GM12865 (cell line): ENCODE results near the gene MYBPC2.
"Not testable (repeated sequence)": the region's sequence is repeated elsewhere in the genome, so short reads cannot be mapped to it uniquely, and the experiment has no call there.

Experiments
- DNase-seq: peaks from one replicate; pipeline ENCODE4 v3.0.0; 2010; ENCODE audit warnings: low read depth
- H3K4me3 ChIP-seq: 2 replicates; pipeline ENCODE4 v1.5.1; 2011; ENCODE audit warnings: mild to moderate bottlenecking, low read depth, low read length, control low read depth
- TF ChIP-seq, protein P1 (sequence below): IDR thresholded peaks from 2 replicates; pipeline ENCODE4 v1.5.1; 2011; ENCODE audit warnings: low read length, control low read depth, low read depth, inconsistent platforms; ENCODE audit not compliant: insufficient read depth; ENCODE audit errors: missing control alignments

Gene MYBPC2

DNA sequence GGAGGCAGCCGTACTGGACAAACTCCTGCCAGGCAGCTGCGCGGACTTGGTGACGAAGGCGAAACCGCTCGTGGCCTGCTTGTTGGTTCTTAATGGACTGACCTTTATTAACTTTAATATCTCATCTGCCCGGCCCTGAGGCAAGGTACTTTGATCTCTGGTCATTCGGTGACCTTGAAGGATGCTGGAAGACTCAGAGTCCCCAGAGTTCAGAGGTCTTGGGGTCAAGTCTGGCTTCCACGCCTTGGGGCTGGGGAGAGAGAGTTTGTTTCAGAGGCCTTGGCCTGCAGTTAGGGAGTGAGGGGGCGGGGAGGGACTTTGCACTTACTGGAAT, 34.0 kb downstream of the MYBPC2 start:
- no peak for DNase-seq
- TF ChIP-seq, protein P1, sequence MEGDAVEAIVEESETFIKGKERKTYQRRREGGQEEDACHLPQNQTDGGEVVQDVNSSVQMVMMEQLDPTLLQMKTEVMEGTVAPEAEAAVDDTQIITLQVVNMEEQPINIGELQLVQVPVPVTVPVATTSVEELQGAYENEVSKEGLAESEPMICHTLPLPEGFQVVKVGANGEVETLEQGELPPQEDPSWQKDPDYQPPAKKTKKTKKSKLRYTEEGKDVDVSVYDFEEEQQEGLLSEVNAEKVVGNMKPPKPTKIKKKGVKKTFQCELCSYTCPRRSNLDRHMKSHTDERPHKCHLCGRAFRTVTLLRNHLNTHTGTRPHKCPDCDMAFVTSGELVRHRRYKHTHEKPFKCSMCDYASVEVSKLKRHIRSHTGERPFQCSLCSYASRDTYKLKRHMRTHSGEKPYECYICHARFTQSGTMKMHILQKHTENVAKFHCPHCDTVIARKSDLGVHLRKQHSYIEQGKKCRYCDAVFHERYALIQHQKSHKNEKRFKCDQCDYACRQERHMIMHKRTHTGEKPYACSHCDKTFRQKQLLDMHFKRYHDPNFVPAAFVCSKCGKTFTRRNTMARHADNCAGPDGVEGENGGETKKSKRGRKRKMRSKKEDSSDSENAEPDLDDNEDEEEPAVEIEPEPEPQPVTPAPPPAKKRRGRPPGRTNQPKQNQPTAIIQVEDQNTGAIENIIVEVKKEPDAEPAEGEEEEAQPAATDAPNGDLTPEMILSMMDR = no peak
- H3K4me3 ChIP-seq = no peak overlapping the region

DNA sequence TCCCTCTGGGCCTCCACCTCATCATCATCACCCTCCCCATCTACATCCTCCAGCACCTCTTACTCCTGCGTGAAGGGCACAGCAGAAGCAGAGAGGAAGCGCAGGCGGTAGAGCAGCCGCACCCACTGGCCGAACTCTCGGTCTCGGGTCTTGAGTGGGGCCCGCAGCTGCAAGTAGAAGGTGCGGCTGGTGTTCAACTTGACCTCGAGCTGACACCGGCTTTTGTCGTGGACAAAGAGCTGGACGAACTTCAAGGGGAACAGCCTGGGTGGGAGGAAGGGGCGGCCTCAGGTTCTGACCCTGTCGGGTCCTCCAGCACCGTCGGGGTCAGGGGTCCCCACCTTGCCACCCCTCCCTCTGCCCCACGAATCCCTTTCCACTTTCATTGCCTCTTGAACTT, 34.9 kb downstream of the MYBPC2 start:
- no peak for DNase-seq
- TF ChIP-seq, protein P1 = no peak
- no peak overlapping the region for H3K4me3 ChIP-seq

DNA sequence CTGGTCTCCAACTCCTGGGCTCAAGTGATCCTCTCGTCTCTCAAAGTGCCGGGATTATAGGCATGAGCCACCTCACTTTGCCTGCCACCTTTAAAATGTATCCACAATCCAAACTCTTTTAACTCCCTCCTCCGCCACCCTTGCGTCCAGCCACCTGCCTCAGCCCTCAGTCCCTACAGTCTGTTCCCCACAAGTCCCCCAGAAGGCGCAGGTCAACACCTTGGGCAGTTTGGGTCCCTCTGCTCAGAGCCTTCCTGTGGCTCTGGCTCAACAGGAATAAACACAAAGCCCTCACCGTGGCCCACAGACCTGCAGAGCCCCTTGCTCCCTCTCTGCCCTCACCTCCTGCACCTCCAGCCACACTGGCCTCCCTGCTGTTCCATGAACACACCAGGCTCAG, 36.1 kb downstream of the MYBPC2 start:
- no peak overlapping the region for H3K4me3 ChIP-seq
- no peak for DNase-seq
- TF ChIP-seq, protein P1 = no peak

DNA sequence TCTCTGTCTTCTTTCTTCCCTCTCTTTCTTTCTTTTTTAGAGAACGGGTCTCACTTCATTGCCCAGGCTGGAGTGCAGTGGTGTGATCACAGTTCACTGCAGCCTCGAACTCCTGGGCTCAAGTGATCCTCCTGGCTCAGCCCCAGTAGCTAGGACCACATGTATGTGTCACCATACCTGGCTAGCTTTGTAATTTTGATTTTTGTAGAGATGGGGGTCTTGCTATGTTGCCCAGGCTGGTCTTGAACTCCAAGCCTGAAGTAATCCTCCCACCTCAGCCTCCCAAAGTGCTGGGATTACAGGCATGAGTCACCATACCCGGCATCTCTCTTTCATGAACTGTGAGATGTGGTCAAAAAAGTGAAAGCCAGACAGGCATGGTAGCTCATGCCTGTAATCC, 40.6 kb downstream of the MYBPC2 start:
- not testable (repeated sequence) for H3K4me3 ChIP-seq, DNase-seq

DNA sequence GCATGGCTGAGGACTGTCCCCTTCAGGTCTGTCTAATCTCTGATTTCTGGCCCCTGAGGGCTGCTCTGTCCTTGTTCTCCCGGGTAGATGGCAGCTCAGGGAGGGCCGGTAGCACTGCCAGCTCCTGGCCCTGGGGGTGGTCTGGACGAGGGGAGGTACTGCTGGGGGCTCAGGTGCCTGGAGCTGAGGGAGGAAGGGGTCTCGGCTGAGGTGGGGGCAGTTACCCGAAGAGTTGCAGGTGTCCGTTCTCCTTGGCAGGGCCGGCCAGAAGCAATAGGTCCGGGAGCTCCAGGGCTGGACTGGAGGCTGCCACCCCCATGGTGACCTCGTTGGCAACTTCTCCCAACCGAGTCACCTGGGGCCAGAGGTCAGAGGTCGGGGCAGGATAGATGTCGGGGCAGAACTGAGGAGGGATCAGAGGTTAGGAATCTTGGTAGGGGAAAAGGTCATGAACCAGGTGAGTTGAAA, 42.4 kb downstream of the MYBPC2 start:
- TF ChIP-seq, protein P1 = no peak
- no peak overlapping the region for H3K4me3 ChIP-seq
- DNase-seq = no peak

DNA sequence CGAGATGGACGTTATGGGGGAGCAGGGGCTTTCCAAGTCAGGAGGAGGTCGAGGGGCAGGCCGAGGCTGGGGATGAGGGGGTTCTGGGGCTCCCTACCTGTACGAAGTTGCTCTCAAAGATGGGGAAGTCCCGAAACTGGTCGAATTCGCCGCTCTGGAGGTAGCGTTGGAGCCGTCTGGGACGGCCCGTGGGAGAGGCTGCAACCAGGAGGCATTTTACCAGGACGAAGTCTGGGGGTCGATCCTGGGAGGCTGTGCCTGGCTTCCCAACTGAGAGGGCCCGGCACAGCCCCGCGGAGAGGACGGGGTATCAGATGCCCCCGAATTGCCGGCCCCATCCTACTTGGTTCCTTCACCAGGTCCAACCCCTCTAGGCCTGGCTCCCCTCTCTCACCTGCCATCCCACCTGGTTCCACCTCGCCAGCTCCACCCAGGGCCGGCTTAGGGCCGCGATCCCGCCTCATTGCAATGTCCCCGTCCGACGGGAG, 43.1 kb downstream of the MYBPC2 start:
- no peak for DNase-seq
- H3K4me3 ChIP-seq = no peak overlapping the region
- TF ChIP-seq, protein P1 = no peak

DNA sequence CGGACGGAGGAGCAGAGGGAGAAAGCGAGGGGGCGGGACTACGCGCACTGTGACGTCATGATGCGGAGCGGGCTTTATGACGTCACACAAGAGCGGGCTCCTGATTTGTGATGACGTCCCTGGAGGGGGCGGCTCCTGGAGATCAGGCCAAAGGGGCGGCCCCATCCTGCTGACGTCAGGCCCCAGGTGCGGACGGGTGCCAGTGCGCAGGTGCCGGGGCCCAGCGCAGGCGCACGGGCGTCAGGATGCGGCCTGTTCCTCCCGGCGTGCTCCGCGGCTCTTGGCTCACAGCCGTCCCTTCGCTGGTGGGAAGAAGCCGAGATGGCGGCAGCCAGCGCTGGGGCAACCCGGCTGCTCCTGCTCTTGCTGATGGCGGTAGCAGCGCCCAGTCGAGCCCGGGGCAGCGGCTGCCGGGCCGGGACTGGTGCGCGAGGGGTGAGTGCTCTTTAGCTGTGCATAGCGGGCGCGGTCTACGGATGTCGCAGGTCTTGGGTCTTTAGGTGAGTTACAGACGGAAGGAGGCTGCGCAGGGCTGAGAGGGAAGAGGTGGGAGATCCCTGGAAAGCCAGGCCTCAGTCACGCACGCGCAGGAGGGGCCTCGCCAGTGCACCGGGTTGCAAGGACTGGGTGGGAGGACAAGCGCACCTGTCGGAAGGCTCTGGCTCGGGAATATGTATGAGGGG, 43.7 kb downstream of the MYBPC2 start, which contains the start of the genes EMC10 and GARIN5A:
TSS of gene EMC10 (plus strand) at position 284 of the 683 bp plus-strand sequence. CDS start at position 322, 38 bp downstream.
TSS of gene GARIN5A (minus strand) at position 625 of the 683 bp plus-strand sequence. CDS start at position 165, 460 bp downstream.
- TF ChIP-seq, protein P1 = no peak
- DNase-seq = peak; percentile 98
- peak within 1 kb of the TSS; percentile 88 for H3K4me3 ChIP-seq
